HL-60 (cell line): ENCODE data around the gene CHTF18.

Experiments used
- DNase-seq, 2 experiments: peaks; one replicate each; pipeline ENCODE4 v3.0.0-alpha.2; 2010 to 2020; ENCODE audit warnings: low read depth in 1 of 2, low spot score in 1 of 2
- H3K27ac ChIP-seq: fragments of 250-450 bp; sonication (Bioruptor Pico); replicated peaks from 2 replicates; pipeline ENCODE4 v1.5.1; 2020; ENCODE audit warnings: mild to moderate bottlenecking, moderate library complexity
- H3K27me3 ChIP-seq: fragments of 250-450 bp; sonication (Bioruptor Pico); 2 replicates; pipeline ENCODE4 v1.5.1; 2021; ENCODE audit warnings: mild to moderate bottlenecking, moderate library complexity; ENCODE audit not compliant: insufficient read depth, poor library complexity, severe bottlenecking
- H3K4me3 ChIP-seq: replicated peaks from 2 replicates; pipeline ENCODE4 v1.5.1; 2011; ENCODE audit warnings: mild to moderate bottlenecking, control low read depth, low read length; ENCODE audit not compliant: insufficient read depth
- GABPA ChIP-seq: IDR thresholded peaks from 2 replicates; pipeline ENCODE4 v1.6.1; 2012; ENCODE audit warnings: low read depth
- POLR2AphosphoS5 ChIP-seq: IDR thresholded peaks from 2 replicates; pipeline ENCODE4 v1.6.1; 2012; ENCODE audit warnings: low read depth
- SPI1 ChIP-seq: IDR thresholded peaks from 2 replicates; pipeline ENCODE4 v1.6.1; 2012; ENCODE audit warnings: low read depth, mild to moderate bottlenecking, borderline replicate concordance
- TF ChIP-seq, protein P1 (sequence below): IDR thresholded peaks from one replicate; pipeline ENCODE4 v1.5.1; 2011; ENCODE audit warnings: low read length, control low read depth, inconsistent platforms; ENCODE audit not compliant: insufficient read depth
- TF ChIP-seq, protein P2 (sequence below): IDR thresholded peaks from 2 replicates; pipeline ENCODE4 v1.6.1; 2012; ENCODE audit warnings: low read depth; ENCODE audit not compliant: insufficient replicate concordance

CHTF18 gene

DNA sequence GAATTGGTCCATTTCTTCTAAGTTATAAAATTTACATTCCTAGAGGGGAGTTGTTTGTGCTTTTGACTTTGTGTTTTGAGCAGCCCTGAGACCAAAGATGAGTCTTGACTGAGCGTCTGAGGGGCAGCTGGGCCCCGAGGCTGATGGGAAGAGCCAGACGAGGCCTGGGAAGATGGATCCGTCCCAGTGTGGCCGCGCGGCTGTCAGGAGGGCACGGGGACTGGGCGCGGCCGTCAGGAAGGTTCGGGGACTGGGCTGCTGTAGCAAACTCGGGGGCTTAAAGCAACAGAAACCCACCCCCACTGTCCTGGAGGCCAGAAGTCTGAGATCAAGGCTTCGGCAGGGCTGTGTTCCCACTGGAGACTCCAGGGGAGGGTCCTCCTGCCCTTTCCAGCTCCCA lies 50.3 kb downstream of the CHTF18 start:
- Histone ChIP-seq H3K4me3 (no peak overlapping the region), H3K27me3 (no peaks in the 10 kb centered on the region)
- TF ChIP-seq GABPA (no peak), SPI1 (no peak), POLR2AphosphoS5 (no peak)
- TF ChIP-seq, protein P1, sequence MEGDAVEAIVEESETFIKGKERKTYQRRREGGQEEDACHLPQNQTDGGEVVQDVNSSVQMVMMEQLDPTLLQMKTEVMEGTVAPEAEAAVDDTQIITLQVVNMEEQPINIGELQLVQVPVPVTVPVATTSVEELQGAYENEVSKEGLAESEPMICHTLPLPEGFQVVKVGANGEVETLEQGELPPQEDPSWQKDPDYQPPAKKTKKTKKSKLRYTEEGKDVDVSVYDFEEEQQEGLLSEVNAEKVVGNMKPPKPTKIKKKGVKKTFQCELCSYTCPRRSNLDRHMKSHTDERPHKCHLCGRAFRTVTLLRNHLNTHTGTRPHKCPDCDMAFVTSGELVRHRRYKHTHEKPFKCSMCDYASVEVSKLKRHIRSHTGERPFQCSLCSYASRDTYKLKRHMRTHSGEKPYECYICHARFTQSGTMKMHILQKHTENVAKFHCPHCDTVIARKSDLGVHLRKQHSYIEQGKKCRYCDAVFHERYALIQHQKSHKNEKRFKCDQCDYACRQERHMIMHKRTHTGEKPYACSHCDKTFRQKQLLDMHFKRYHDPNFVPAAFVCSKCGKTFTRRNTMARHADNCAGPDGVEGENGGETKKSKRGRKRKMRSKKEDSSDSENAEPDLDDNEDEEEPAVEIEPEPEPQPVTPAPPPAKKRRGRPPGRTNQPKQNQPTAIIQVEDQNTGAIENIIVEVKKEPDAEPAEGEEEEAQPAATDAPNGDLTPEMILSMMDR, result no peak
- TF ChIP-seq, protein P2, sequence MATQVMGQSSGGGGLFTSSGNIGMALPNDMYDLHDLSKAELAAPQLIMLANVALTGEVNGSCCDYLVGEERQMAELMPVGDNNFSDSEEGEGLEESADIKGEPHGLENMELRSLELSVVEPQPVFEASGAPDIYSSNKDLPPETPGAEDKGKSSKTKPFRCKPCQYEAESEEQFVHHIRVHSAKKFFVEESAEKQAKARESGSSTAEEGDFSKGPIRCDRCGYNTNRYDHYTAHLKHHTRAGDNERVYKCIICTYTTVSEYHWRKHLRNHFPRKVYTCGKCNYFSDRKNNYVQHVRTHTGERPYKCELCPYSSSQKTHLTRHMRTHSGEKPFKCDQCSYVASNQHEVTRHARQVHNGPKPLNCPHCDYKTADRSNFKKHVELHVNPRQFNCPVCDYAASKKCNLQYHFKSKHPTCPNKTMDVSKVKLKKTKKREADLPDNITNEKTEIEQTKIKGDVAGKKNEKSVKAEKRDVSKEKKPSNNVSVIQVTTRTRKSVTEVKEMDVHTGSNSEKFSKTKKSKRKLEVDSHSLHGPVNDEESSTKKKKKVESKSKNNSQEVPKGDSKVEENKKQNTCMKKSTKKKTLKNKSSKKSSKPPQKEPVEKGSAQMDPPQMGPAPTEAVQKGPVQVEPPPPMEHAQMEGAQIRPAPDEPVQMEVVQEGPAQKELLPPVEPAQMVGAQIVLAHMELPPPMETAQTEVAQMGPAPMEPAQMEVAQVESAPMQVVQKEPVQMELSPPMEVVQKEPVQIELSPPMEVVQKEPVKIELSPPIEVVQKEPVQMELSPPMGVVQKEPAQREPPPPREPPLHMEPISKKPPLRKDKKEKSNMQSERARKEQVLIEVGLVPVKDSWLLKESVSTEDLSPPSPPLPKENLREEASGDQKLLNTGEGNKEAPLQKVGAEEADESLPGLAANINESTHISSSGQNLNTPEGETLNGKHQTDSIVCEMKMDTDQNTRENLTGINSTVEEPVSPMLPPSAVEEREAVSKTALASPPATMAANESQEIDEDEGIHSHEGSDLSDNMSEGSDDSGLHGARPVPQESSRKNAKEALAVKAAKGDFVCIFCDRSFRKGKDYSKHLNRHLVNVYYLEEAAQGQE, result no peak

DNA sequence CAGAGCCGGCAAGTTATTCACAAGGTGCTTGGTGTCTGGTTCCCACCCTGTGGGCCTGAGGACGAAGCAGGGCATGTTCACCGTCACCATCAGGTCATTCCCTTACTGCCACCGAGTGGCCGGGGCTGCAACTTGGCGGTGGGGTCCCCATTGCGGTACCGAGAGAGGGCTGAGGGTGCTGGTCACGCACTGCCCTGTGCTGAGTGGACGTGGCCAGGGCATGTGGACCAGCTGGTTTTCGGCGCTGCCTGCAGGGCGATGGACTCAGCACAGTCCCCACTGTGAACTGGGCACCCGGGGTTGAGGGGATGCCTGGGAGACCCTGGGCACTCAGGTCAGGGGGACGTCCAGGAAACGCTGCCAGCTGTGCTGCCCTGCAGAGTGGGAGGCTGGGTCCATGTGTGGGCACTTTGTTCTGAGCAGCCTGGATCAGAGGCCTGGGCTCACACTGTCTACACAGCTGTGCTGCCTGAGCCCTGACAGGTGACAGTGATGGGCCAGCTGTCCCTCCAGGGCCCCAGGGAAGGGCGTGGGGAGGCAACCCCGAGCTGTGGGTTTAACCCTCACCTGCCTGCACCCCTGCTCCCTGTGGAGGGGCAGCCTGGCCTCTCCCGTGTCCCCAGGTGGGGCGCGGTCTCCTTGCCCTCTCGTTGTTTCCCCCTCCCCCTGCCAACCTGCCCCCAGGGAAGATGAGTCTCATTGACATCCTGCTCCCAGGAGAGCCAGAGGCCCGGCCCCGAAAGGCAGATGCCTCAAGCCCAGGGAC lies 51.4 kb downstream of the CHTF18 start:
- no peaks in the 10 kb centered on the region for H3K27me3 ChIP-seq
- H3K4me3 ChIP-seq, result no peak overlapping the region

More for the DNA sequence above, 50.3 kb downstream of the CHTF18 start:
- H3K27ac ChIP-seq, result no peak overlapping the region
- no peak for DNase-seq

DNA sequence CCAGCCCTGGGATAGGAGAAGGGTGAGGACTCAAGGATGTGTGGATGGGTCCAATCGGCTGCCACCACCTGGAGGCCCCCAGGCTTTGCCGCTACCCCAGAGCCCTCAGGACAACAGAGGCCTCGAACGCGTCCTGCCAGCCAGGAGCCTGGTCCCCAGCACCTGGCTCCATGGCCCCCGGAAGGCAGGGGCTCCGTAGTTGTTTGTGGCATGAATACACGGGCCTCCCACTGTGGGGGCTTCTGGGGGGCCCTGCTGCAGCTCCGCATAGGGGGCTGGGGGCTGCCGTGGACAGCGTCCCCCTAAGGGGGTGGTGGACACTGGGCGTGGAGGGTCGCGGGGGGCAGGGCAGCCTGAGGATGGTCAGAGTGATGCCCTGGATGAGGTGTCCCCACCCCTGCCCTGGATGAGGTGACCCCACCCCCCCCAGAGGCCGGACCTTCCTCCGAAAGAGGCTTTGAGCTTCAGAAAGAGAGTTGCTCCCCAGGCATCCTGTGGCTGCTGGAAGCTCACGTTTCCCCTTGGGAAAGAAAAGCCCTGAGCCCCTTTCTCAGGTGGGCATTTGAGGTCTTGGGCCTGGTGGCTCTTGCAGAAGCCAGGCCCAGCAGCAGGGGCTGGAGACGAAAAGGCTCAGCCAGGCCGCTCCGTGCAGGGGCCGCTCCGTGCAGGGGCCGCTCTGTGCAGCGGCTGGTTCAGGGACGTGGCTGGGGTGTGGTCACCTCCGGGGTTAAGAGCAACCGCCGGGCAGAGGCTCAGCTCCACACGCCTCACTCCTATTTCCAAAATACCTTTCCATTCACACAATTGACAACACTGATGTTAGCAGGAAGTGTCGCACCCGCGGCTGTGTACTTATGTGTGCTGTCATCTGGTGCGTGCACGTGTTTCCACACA lies 52.4 kb downstream of the CHTF18 start:
- Histone ChIP-seq H3K27me3 (no peaks in the 10 kb centered on the region), H3K4me3 (no peak overlapping the region), H3K27ac (no peak overlapping the region)
- no peak for DNase-seq
- TF ChIP-seq POLR2AphosphoS5 (no peak), SPI1 (no peak)

More for the DNA sequence above, 51.4 kb downstream of the CHTF18 start:
- no peak for DNase-seq
- no peak overlapping the region for H3K27ac ChIP-seq
- no peak for TF ChIP-seq SPI1
- TF ChIP-seq, protein P1, result no peak
- TF ChIP-seq POLR2AphosphoS5, result no peak
- TF ChIP-seq GABPA, result no peak
- TF ChIP-seq, protein P2, result no peak

DNA sequence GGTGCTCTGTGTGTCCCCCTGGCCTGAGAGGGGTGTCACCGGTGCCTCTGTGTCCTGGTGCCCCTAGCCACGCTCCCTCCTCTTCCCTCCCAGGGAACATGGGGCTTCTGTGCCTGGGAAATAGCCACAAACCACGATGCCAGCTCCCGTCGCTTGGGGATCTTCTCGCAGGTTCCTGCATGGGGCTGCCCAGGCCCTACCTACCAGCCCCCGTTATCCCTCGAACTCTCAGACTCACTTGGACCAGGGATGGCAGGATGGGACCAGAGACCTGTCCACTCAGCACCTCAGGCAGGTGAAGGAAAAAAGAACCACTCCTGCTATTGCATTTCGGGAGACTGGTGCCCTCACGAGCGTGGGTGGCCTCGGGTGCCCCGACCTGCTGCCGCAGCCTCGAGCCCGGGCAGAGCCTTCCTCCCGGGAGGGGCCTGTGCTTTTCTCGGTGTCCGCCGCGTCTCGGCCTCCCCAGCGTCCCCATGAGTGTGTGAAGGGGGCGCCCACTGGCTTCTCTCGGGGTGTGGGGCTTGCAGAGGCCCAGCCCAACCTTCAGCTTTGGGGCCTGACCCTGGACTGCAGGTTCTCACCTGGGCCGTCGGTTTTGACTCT lies 53.1 kb downstream of the CHTF18 start:
- Histone ChIP-seq H3K27ac (no peak overlapping the region), H3K4me3 (no peak overlapping the region), H3K27me3 (no peaks in the 10 kb centered on the region)
- TF ChIP-seq SPI1, result no peak
- TF ChIP-seq, protein P2, result no peak
- TF ChIP-seq, protein P1, result no peak
- no peak for TF ChIP-seq GABPA
- no peak for TF ChIP-seq POLR2AphosphoS5
- no peak for DNase-seq
